GM18499 (cell line): ENCODE measurements around the gene NUDT7.

Experiments
- ATAC-seq: cut with Tn5 transposase; IDR thresholded peaks from one replicate; pipeline ENCODE4 v1.9.1; 2021; ENCODE audit warnings: moderate number of reproducible peaks; ENCODE audit not compliant: insufficient read depth, unreplicated experiment

NUDT7 gene

GRCh38 chr16:77722309-77723107 lies at the start of gene NUDT7:
TSS of gene NUDT7 (plus strand) at chr16:77722514. CDS start at chr16:77722583, 69 bp downstream.
- peak; percentile 49 for ATAC-seq

GRCh38 chr16:77674888-77675287 lies 47.4 kb upstream of the NUDT7 start:
- no peak for ATAC-seq

- no peak for ATAC-seq
Observed at GRCh38 chr16:77675464-77676324, 46.6 kb upstream of the NUDT7 start.

- no peak for ATAC-seq
Observed at GRCh38 chr16:77677129-77677528, 45.2 kb upstream of the NUDT7 start.

GRCh38 chr16:77679391-77679790 lies 42.9 kb upstream of the NUDT7 start:
- ATAC-seq = no peak

GRCh38 chr16:77679901-77680300 lies 42.4 kb upstream of the NUDT7 start:
- no peak for ATAC-seq

GRCh38 chr16:77680496-77680895 lies 41.8 kb upstream of the NUDT7 start:
- ATAC-seq = no peak

- ATAC-seq = no peak
Observed at GRCh38 chr16:77682586-77682985, 39.7 kb upstream of the NUDT7 start.

- no peak for ATAC-seq
Observed at GRCh38 chr16:77683397-77684180, 38.7 kb upstream of the NUDT7 start.

- ATAC-seq = no peak
Observed at GRCh38 chr16:77684181-77684526, 38.2 kb upstream of the NUDT7 start.

- no peak for ATAC-seq
Observed at GRCh38 chr16:77686385-77686784, 35.9 kb upstream of the NUDT7 start.

- ATAC-seq = no peak
Observed at GRCh38 chr16:77689971-77690370, 32.3 kb upstream of the NUDT7 start.

- no peak for ATAC-seq
Observed at GRCh38 chr16:77690416-77690815, 31.9 kb upstream of the NUDT7 start.

- ATAC-seq = no peak
Observed at GRCh38 chr16:77692612-77693011, 29.7 kb upstream of the NUDT7 start.

GRCh38 chr16:77696149-77696548 lies 26.2 kb upstream of the NUDT7 start:
- ATAC-seq = no peak

- ATAC-seq = no peak
Observed at GRCh38 chr16:77700846-77701245, 21.5 kb upstream of the NUDT7 start.

GRCh38 chr16:77705351-77705750 lies 17.0 kb upstream of the NUDT7 start:
- no peak for ATAC-seq

GRCh38 chr16:77711179-77711578 lies 11.1 kb upstream of the NUDT7 start:
- ATAC-seq = no peak

GRCh38 chr16:77711775-77712174 lies 10.5 kb upstream of the NUDT7 start:
- no peak for ATAC-seq

GRCh38 chr16:77715145-77715544 lies 7.2 kb upstream of the NUDT7 start:
- no peak for ATAC-seq
